Thoracic aorta (tissue), 2 donors: Measurements from ENCODE around the gene GPR137B. TPM values are rescaled to one million over a fixed set of nuclear protein-coding genes. Genes with fewer than 3 reads are reported as not detected.
"Not testable (repeated sequence)": the region's sequence is repeated elsewhere in the genome, so short reads cannot be mapped to it uniquely, and the experiment has no call there.

Experiments
- ATAC-seq: fragments of 150-250 bp; one replicate; pipeline ENCODE4 v1.8.0; 2017; ENCODE audit warnings: low read depth; ENCODE audit not compliant: insufficient number of reproducible peaks, low FRiP score
- DNase-seq: peaks from one replicate; pipeline ENCODE4 v3.0.0-alpha.2; 2020; ENCODE audit warnings: low spot score
- H3K27ac ChIP-seq, 2 donors: fragments of 200-600 bp; sonication (generic); 1 replicate in 1 of 2; 2 replicates in 1 of 2; pipeline ENCODE4 v1.5.1; 2016; ENCODE audit warnings: mild to moderate bottlenecking in 2 of 2, moderate library complexity in 2 of 2
- H3K27me3 ChIP-seq: fragments of 200-600 bp; sonication (generic); replicated peaks from 2 replicates; pipeline ENCODE4 v1.6.0; 2016; ENCODE audit warnings: mild to moderate bottlenecking; ENCODE audit not compliant: insufficient read depth
- H3K36me3 ChIP-seq: fragments of 200-600 bp; sonication (generic); one replicate; pipeline ENCODE4 v1.5.1; 2016
- H3K4me1 ChIP-seq, 2 donors: fragments of 200-600 bp; sonication (generic); 1 replicate in 1 of 2; 2 replicates in 1 of 2; pipeline versions ENCODE4 v1.5.1 to v1.6.0; 2016; ENCODE audit warnings: low read depth in 2 of 2, mild to moderate bottlenecking in 1 of 2; ENCODE audit not compliant: control insufficient read depth in 1 of 2
- H3K4me3 ChIP-seq: fragments of 200-600 bp; sonication (generic); 2 replicates; pipeline ENCODE4 v1.5.1; 2016; ENCODE audit warnings: mild to moderate bottlenecking
- H3K9me3 ChIP-seq: fragments of 200-600 bp; sonication (generic); 2 replicates; pipeline ENCODE4 v1.5.1; 2016
- CTCF ChIP-seq: fragments of 200-600 bp; sonication (generic); IDR thresholded peaks from one replicate; pipeline ENCODE4 v1.5.1; 2019; ENCODE audit warnings: antibody characterized with exemption
- total RNA-seq, 2 donors: library from RNA; depleted of rRNA; stranded (reverse); fragments of >200 nt; gene quantifications; one replicate each; pipeline versions ENCODE4 v1.1.0 to v1.2.3, GENCODE V29; 2016

The GPR137B gene
- total RNA-seq, 2 donors from 2014 or later: 17.2 to 39.0 TPM

GRCh38 chr1:236176337-236177336 lies 34.3 kb downstream of the GPR137B start:
- Histone ChIP-seq H3K9me3 (no peaks in the 10 kb centered on the region), H3K4me1 (peaks cover 0 to 3% of the 10 kb centered on the region in 2 donors), H3K36me3 (peaks cover 8% of the 10 kb centered on the region), H3K4me3 (no peak overlapping the region), H3K27ac (no peak overlapping the region), H3K27me3 (no peaks in the 10 kb centered on the region)
- ATAC-seq (no peak), DNase-seq (no peak)
- TF ChIP-seq CTCF: no peak

GRCh38 chr1:236179634-236180033 lies 37.3 kb downstream of the GPR137B start:
- H3K4me3 ChIP-seq: no peak overlapping the region
- H3K4me1 ChIP-seq: no peaks in the 10 kb centered on the region
- no peaks in the 10 kb centered on the region for H3K9me3 ChIP-seq
- TF ChIP-seq CTCF: no peak
- ATAC-seq (no peak), DNase-seq (no peak)
- H3K27me3 ChIP-seq: no peaks in the 10 kb centered on the region
- peaks cover 10% of the 10 kb centered on the region for H3K36me3 ChIP-seq
- H3K27ac ChIP-seq: no peak overlapping the region

- H3K27ac ChIP-seq: no peak overlapping the region
- DNase-seq: no peak
- no peaks in the 10 kb centered on the region for H3K9me3 ChIP-seq
- no peak for TF ChIP-seq CTCF
- H3K4me3 ChIP-seq: no peak overlapping the region
- no peaks in the 10 kb centered on the region for H3K27me3 ChIP-seq
- H3K36me3 ChIP-seq: peaks cover 10% of the 10 kb centered on the region
- no peaks in the 10 kb centered on the region for H3K4me1 ChIP-seq
- ATAC-seq: no peak
Measured at GRCh38 chr1:236181059-236181458, 38.7 kb downstream of the GPR137B start.

DNA sequence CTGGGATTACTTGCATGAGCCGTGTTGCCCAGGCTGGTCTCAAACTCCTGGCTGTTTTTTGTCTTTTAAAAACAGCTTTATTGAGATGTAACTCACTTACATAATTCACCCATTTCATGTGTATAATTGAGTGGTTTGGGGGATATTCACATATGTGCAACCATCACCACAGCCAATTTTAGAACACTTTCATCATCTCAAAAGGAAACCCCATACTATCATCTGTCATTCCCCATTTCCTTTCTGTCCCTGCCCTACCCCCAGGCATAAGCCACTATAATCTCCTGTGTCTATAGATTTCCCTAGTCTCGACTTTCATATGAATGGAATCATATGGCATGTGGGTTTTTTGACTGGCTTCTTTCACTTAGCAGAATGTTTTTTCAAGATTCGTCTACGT lies 43.3 kb downstream of the GPR137B start:
- no peak for ATAC-seq
- H3K4me3 ChIP-seq: no peak overlapping the region
- DNase-seq: no peak
- no peaks in the 10 kb centered on the region for H3K9me3 ChIP-seq
- TF ChIP-seq CTCF: no peak
- peaks cover 9% of the 10 kb centered on the region for H3K36me3 ChIP-seq
- no peaks in the 10 kb centered on the region for H3K4me1 ChIP-seq
- H3K27me3 ChIP-seq: no peaks in the 10 kb centered on the region
- no peak overlapping the region for H3K27ac ChIP-seq

- H3K36me3 ChIP-seq: peaks cover 15% of the 10 kb centered on the region
- not testable (repeated sequence) for H3K27ac ChIP-seq, DNase-seq, H3K27me3 ChIP-seq, H3K9me3 ChIP-seq, H3K4me1 ChIP-seq, H3K4me3 ChIP-seq, ATAC-seq
Measured at GRCh38 chr1:236186471-236186870, 44.1 kb downstream of the GPR137B start.

DNA sequence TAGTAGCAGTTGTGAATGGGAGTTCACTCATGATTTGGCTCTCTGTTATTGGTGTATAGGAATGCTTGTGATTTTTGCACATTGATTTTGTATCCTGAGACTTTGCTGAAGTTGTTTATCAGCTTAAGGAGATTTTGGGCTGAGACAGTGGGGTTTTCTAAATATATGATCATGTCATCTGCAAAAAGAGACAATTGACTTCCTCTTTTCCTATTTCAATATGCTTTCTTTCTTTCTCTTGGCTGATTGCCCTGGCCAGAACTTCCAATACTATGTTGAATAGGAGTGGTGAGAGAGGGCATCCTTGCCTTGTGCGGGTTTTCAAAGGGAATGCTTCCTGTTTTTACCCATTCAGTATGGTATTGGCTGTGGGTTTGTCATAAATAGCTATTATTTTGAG lies 45.7 kb downstream of the GPR137B start:
- not testable (repeated sequence) for DNase-seq, H3K27me3 ChIP-seq, H3K4me3 ChIP-seq, H3K27ac ChIP-seq, H3K4me1 ChIP-seq, H3K9me3 ChIP-seq, ATAC-seq
- peaks cover 15% of the 10 kb centered on the region for H3K36me3 ChIP-seq
